ENCODE results near the gene ZNF605.

DNA sequence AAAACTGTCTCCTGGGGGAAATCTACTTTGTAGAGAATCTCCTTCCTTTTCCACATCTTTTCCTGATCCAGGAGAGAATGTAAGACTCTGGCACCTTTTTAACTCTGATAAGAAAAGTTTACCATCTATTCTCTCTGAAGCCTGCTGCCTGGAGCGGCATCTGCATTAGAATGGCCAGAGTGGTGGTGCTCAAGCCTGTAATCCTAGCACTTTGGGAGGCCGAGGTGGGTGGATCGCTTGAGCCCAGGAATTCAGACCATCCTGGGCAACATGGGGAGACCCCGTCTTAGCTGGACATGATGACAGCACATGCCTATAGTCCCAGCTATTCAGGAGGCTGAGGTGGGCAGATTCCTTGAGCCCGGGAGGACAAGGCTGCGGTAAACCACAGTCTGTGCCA is 67.3 kb downstream of the ZNF605 start:
- TF ChIP-seq CTCF (IDR thresholded peaks at IDR 0.05) (no peak), POLR2A (IDR thresholded peaks at IDR 0.05) (no peak)
